GM19328 (cell line): ENCODE results near the gene CCL22.
A peak's percentile ranks its signal among the peaks of the same experiment; 100 is the strongest.
"Not testable (repeated sequence)": the region's sequence is repeated elsewhere in the genome, so short reads cannot be mapped to it uniquely, and the experiment has no call there.

Experiments used
- ATAC-seq: cut with Tn5 transposase; IDR thresholded peaks from one replicate; pipeline ENCODE4 v1.9.1; 2021; ENCODE audit warnings: mild to moderate bottlenecking, moderate library complexity; ENCODE audit not compliant: unreplicated experiment

Gene CCL22

GRCh38 chr16:57374067-57374534 is 15.5 kb downstream of the CCL22 start:
- ATAC-seq: no peak

- not testable (repeated sequence) for ATAC-seq
Measured at GRCh38 chr16:57374925-57375465, 16.4 kb downstream of the CCL22 start.

- ATAC-seq: no peak
Measured at GRCh38 chr16:57376313-57376818, 17.8 kb downstream of the CCL22 start.

GRCh38 chr16:57377080-57377841 is 18.7 kb downstream of the CCL22 start:
- peak; percentile 65 for ATAC-seq

- no peak for ATAC-seq
Measured at GRCh38 chr16:57379579-57379978, 21.0 kb downstream of the CCL22 start.

DNA sequence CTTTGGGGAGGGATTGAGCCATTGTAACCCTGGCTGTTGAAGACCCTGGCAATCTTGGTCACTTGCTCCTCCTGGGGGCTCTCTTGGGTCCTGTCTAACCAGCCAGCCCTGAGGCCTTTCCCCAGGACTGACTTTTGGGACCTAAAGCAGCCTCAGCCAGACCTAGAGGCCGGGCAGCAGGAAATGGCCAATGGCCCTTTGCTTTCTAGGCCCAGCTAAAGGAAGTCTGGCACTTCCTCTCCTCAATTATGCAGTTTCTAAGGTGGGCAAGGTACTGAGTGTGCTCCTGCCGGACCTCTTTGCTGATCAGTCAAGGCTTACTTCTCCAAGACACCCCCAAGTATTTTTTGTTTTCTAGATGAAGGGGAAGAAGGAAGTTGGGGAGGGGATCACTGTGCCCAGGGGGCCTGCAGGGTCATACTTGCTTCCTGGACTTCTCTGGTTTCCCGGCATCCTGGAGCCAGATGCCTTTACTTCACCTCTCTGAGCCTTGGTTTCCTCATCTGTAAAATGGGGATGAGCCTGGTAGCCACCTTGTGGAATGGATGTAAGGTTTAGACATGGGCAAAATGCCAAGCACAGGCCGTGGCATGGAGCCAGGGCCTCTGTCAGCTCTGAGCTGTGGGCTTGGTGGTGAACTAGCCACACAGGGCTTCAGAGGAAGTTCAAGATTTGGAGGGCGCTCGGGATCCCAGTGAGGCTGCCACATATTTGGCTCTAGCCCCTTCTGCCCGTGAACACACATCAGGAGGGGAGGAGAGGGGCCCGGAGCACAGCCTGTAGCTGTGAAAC is 22.3 kb downstream of the CCL22 start:
- ATAC-seq: no peak

DNA sequence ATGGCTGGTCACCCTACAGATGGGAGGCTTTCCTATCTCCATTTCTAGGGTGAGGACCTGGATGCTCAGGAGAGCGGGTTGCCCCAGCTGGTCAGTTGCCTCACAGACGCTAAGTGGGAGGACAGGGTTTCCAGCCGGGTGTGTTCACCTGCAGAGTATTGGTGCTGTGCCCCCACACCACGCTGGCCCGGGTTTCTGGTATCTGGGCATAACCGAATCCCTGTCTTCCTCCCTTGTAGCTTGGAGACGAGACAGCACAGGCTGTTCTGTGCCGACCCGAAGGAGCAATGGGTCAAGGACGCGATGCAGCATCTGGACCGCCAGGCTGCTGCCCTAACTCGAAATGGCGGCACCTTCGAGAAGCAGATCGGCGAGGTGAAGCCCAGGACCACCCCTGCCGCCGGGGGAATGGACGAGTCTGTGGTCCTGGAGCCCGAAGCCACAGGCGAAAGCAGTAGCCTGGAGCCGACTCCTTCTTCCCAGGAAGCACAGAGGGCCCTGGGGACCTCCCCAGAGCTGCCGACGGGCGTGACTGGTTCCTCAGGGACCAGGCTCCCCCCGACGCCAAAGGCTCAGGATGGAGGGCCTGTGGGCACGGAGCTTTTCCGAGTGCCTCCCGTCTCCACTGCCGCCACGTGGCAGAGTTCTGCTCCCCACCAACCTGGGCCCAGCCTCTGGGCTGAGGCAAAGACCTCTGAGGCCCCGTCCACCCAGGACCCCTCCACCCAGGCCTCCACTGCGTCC is 23.4 kb downstream of the CCL22 start:
- ATAC-seq: no peak

- no peak for ATAC-seq
Measured at GRCh38 chr16:57382535-57383275, 24.1 kb downstream of the CCL22 start.

- ATAC-seq: no peak
Measured at GRCh38 chr16:57383276-57384247, 25.0 kb downstream of the CCL22 start.

- ATAC-seq: no peak
Measured at GRCh38 chr16:57384248-57385070, 25.9 kb downstream of the CCL22 start.

- ATAC-seq: no peak
Measured at GRCh38 chr16:57385083-57385482, 26.5 kb downstream of the CCL22 start.

GRCh38 chr16:57386381-57386951 is 27.9 kb downstream of the CCL22 start:
- no peak for ATAC-seq

DNA sequence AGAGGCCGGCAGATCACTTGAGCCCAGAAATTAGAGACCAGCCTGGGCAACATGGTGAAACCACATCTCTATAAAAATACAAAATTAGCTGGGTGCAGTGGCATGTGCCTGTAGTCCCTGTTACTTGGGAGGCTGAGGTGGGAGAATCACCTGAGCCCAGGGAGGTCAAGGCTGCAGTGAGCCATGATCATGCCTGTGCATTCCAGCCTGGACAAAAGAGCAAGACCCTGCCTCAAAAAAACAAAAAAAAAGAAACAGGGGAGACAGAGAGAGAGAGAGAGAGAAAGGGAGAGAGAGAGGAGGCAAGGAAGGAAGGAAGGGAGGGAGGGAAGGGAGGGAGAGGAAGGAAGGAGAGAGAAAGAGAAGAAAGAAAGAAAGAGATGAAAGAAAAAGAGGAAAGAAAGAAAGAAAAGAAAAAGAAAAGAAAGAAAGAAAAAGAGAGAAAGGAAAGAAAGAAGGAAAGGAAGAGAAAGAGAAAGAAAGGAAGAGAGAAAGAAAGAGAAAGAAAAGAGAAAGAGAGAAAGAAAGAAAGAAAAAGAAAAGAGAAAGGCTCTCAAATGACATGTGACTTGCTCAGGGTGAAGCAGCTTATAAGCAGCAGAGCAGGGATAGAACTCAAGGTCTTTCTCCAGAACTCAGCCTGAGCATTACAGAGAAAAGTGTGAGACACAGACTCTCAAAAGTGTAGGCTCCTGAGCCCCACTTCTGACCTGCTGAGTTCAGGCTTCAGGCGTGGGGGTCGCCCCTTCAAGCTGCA is 29.2 kb downstream of the CCL22 start:
- no peak for ATAC-seq

- no peak for ATAC-seq
Measured at GRCh38 chr16:57388359-57389086, 29.9 kb downstream of the CCL22 start.

- ATAC-seq: no peak
Measured at GRCh38 chr16:57389087-57389468, 30.5 kb downstream of the CCL22 start.

- ATAC-seq: no peak
Measured at GRCh38 chr16:57390636-57391295, 32.2 kb downstream of the CCL22 start.
